OCI-LY3 (cell line): ENCODE results near the gene MGAT4A.
"Not testable (repeated sequence)": the region's sequence is repeated elsewhere in the genome, so short reads cannot be mapped to it uniquely, and the experiment has no call there.

ENCODE experiments used
- H2AFZ ChIP-seq: fragments of 200-600, 300-600 bp; shearing (Covaris generic); 2 replicates; pipeline ENCODE4 v1.6.0; 2014; ENCODE audit warnings: antibody characterized with exemption, low read depth, low read length
- H3K27ac ChIP-seq: fragments of 200-600, 300-600 bp; sonication (generic); 2 replicates; pipeline ENCODE4 v1.5.1; 2014; ENCODE audit warnings: mild to moderate bottlenecking, low read length, moderate library complexity, mixed read lengths
- H3K27me3 ChIP-seq: fragments of 200-600, 300-600 bp; sonication (generic); 2 replicates; pipeline ENCODE4 v1.6.1; 2014; ENCODE audit warnings: low read depth, low read length, mixed read lengths
- H3K36me3 ChIP-seq: fragments of 200-600, 300-600 bp; sonication (generic); replicated peaks from 2 replicates; pipeline ENCODE3; 2014; ENCODE audit warnings: low read depth, low read length, mixed read lengths
- H3K4me1 ChIP-seq: fragments of 300-600, 200-600 bp; sonication (generic); 2 replicates; pipeline ENCODE4 v1.6.1; 2014; ENCODE audit warnings: low read length, mixed read lengths
- H3K4me2 ChIP-seq: fragments of 200-600, 300-600 bp; sonication (generic); 2 replicates; pipeline ENCODE4 v1.6.1; 2014; ENCODE audit warnings: low read length, mixed read lengths
- H3K4me3 ChIP-seq: fragments of 300-600, 200-600 bp; sonication (generic); 2 replicates; pipeline ENCODE4 v1.5.1; 2014; ENCODE audit warnings: antibody characterized with exemption, mild to moderate bottlenecking, low read length, moderate library complexity
- H3K79me2 ChIP-seq: fragments of 300-600, 200-600 bp; shearing (Covaris generic); 2 replicates; pipeline ENCODE4 v1.6.1; 2014; ENCODE audit warnings: mild to moderate bottlenecking, low read length, mixed read lengths
- H3K9ac ChIP-seq: fragments of 300-600, 200-600 bp; shearing (Covaris generic); 2 replicates; pipeline ENCODE4 v1.6.0; 2014; ENCODE audit warnings: mild to moderate bottlenecking, low read length, moderate library complexity
- H3K9me3 ChIP-seq: fragments of 200-600, 300-600 bp; shearing (Covaris generic); 2 replicates; pipeline ENCODE4 v1.6.1; 2014; ENCODE audit warnings: low read length, mixed read lengths; ENCODE audit not compliant: insufficient read depth
- H4K20me1 ChIP-seq: fragments of 200-600, 300-600 bp; sonication (generic); 2 replicates; pipeline ENCODE4 v1.6.1; 2016; ENCODE audit warnings: low read length, mixed read lengths; ENCODE audit not compliant: insufficient read depth
- CTCF ChIP-seq: fragments of 200-600, 300-600 bp; sonication (generic); IDR thresholded peaks from 2 replicates; pipeline ENCODE4 v1.5.1; 2014; ENCODE audit warnings: antibody characterized with exemption, low read length, low read depth
- EZH2phosphoT487 ChIP-seq: fragments of 200-600 bp; shearing (Covaris generic); IDR thresholded peaks from 2 replicates; pipeline ENCODE4 v1.6.1; 2018; ENCODE audit warnings: antibody characterized with exemption, mixed run types, low read depth

The MGAT4A gene

GRCh38 chr2:98664323-98664722, 66.6 kb downstream of the MGAT4A start:
- Histone ChIP-seq H3K9ac (no peak overlapping the region), H3K4me3 (no peak overlapping the region), H3K4me1 (no peaks in the 10 kb centered on the region), H3K9me3 (no peaks in the 10 kb centered on the region), H2AFZ (no peak overlapping the region), H4K20me1 (no peaks in the 10 kb centered on the region), H3K27ac (no peak overlapping the region), H3K4me2 (no peak overlapping the region), H3K79me2 (no peaks in the 10 kb centered on the region), H3K36me3 (no peaks in the 10 kb centered on the region), H3K27me3 (no peaks in the 10 kb centered on the region)
- TF ChIP-seq CTCF (no peak), EZH2phosphoT487 (no peak)

- no peaks in the 10 kb centered on the region for H3K4me1 ChIP-seq
- H3K27ac ChIP-seq, result no peak overlapping the region
- TF ChIP-seq CTCF, result no peak
- TF ChIP-seq EZH2phosphoT487, result no peak
- no peak overlapping the region for H3K4me3 ChIP-seq
- no peaks in the 10 kb centered on the region for H3K27me3 ChIP-seq
- H3K9me3 ChIP-seq, result no peaks in the 10 kb centered on the region
- H2AFZ ChIP-seq, result no peak overlapping the region
- no peak overlapping the region for H3K4me2 ChIP-seq
- no peaks in the 10 kb centered on the region for H3K79me2 ChIP-seq
- no peaks in the 10 kb centered on the region for H3K36me3 ChIP-seq
- no peak overlapping the region for H3K9ac ChIP-seq
- no peaks in the 10 kb centered on the region for H4K20me1 ChIP-seq
These were observed 67.3 kb downstream of the MGAT4A start for GRCh38 chr2:98663511-98664090.

GRCh38 chr2:98659491-98659840, 71.5 kb downstream of the MGAT4A start:
- not testable (repeated sequence) for H2AFZ ChIP-seq, H3K27ac ChIP-seq, H3K36me3 ChIP-seq, H4K20me1 ChIP-seq, H3K9me3 ChIP-seq, H3K9ac ChIP-seq, H3K27me3 ChIP-seq, H3K79me2 ChIP-seq, H3K4me2 ChIP-seq, H3K4me3 ChIP-seq, H3K4me1 ChIP-seq

DNA sequence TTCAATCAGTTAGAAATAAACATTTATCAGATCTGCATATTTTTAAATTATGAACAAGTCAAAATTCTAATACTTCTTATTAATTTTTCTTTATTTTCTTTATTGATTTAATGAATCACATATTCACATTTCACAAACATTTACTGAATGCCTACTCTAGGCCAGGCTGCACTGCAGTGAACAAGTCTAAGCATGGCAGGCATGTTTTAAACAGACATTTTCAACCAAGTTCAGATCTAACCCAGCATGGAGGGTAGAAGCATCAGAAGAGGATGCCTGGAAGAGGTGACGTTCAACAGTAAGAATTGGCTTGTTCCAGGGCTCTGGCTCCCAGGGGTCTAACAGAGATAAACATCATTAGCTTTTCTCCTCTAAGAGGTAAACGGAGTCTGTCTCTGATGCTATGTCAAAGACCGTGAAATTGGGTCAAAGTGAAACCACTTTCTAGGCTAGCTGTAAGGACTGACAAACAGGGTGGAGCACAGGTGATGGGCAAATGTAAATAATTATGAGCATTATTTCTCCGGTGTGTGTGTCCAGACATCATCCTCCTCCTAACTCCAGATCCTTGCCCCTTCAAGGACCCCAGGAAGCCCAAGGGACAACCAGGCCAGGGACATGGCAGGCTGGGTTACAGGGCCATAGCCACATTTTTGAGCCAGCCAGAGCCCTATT, 72.0 kb downstream of the MGAT4A start:
- Histone ChIP-seq H3K27ac (no peak overlapping the region), H3K4me1 (no peaks in the 10 kb centered on the region), H3K36me3 (no peaks in the 10 kb centered on the region), H3K27me3 (no peaks in the 10 kb centered on the region), H3K9me3 (no peaks in the 10 kb centered on the region), H2AFZ (no peak overlapping the region), H4K20me1 (no peaks in the 10 kb centered on the region), H3K4me3 (no peak overlapping the region), H3K79me2 (no peaks in the 10 kb centered on the region), H3K4me2 (0 out of 2 replicates have a peak overlapping the region, but pooled peaks have one; percentile 4), H3K9ac (no peak overlapping the region)
- TF ChIP-seq CTCF (no peak), EZH2phosphoT487 (no peak)
